IMR-90 (cell line): ENCODE results near the gene ABTB1. TPM values are rescaled to one million over a fixed set of nuclear protein-coding genes. Genes with fewer than 3 reads are reported as not detected.

Experiments
- ATAC-seq: fragments of 200-7000 bp; cut with Tn5 transposase; 2 replicates; pipeline ENCODE4 v1.9.1; 2020; ENCODE audit warnings: low read depth, mild to moderate bottlenecking, moderate library complexity
- BruUV-seq: library from RNA; stranded (reverse); fragments of 400-500 nt; replicated peaks from 2 replicates; lab custom pipeline; 2021; lab: Mats Ljungman, UMichigan
- CTCF ChIA-PET: fragments of 300-600 bp; formaldehyde crosslinking; extraction: SDS; loops from one replicate; lab custom pipeline; 2021; ENCODE audit warnings: antibody characterized with exemption; lab: Yijun Ruan, JAX
- POLR2A ChIA-PET: fragments of 300-600 bp; sonication (Branson Sonifier 250); formaldehyde crosslinking; loops from one replicate; lab custom pipeline; 2022; ENCODE audit warnings: antibody characterized with exemption; ENCODE audit not compliant: unreplicated experiment; lab: Charles Lee
- DNase-seq: peaks from one replicate; pipeline ENCODE4 v3.0.0; 2013
- H2AFZ ChIP-seq: replicated peaks from 2 replicates; pipeline ENCODE3; 2013; ENCODE audit warnings: low read length, mild to moderate bottlenecking; ENCODE audit not compliant: poor library complexity
- H2AK5ac ChIP-seq: 2 replicates; pipeline ENCODE4 v1.6.1; 2013; ENCODE audit warnings: low read depth, low read length, inconsistent platforms
- H2AK9ac ChIP-seq: replicated peaks from 2 replicates; pipeline ENCODE3; 2013; ENCODE audit warnings: mild to moderate bottlenecking, low read depth, low read length, moderate library complexity; ENCODE audit not compliant: poor library complexity
- H2BK120ac ChIP-seq: 2 replicates; pipeline ENCODE4 v1.6.1; 2013; ENCODE audit warnings: low read depth, low read length, inconsistent platforms
- H2BK15ac ChIP-seq: 3 replicates; pipeline ENCODE4 v1.6.1; 2013; ENCODE audit warnings: low read depth, low read length, inconsistent platforms
- H2BK20ac ChIP-seq: 2 replicates; pipeline ENCODE4 v1.6.1; 2013; ENCODE audit warnings: low read depth, mild to moderate bottlenecking, inconsistent platforms, low read length, moderate library complexity
- H2BK5ac ChIP-seq: 2 replicates; pipeline ENCODE4 v1.6.1; 2013; ENCODE audit warnings: mild to moderate bottlenecking, low read depth, low read length, inconsistent platforms; ENCODE audit not compliant: poor library complexity, severe bottlenecking
- H3K14ac ChIP-seq: replicated peaks from 2 replicates; pipeline ENCODE4 v1.6.1; 2013; ENCODE audit warnings: low read depth, low read length, inconsistent platforms
- H3K18ac ChIP-seq: 2 replicates; pipeline ENCODE4 v1.6.1; 2013; ENCODE audit warnings: low read depth, low read length, control low read depth
- H3K23ac ChIP-seq: 2 replicates; pipeline ENCODE4 v1.6.1; 2013; ENCODE audit warnings: low read depth, low read length, inconsistent platforms
- H3K27ac ChIP-seq: 2 replicates; pipeline ENCODE4 v1.5.1; 2013; ENCODE audit warnings: mild to moderate bottlenecking, control low read depth, low read length; ENCODE audit not compliant: insufficient read depth
- H3K27me3 ChIP-seq: 2 replicates; pipeline ENCODE4 v1.6.1; 2013; ENCODE audit warnings: low read length; ENCODE audit not compliant: control insufficient read depth, insufficient read depth
- H3K36me3 ChIP-seq: 2 replicates; pipeline ENCODE4 v1.6.1; 2013; ENCODE audit warnings: low read length, mixed read lengths; ENCODE audit not compliant: control insufficient read depth, insufficient read depth
- H3K4ac ChIP-seq: 2 replicates; pipeline ENCODE4 v1.6.1; 2013; ENCODE audit warnings: low read depth, low read length, inconsistent platforms
- H3K4me1 ChIP-seq: 2 replicates; pipeline ENCODE4 v1.6.1; 2013; ENCODE audit warnings: low read length, mixed read lengths; ENCODE audit not compliant: control insufficient read depth, insufficient read depth
- H3K4me2 ChIP-seq: 2 replicates; pipeline ENCODE4 v1.6.1; 2013; ENCODE audit warnings: low read depth, mild to moderate bottlenecking, control low read depth, low read length, moderate library complexity
- H3K4me3 ChIP-seq: 2 replicates; pipeline ENCODE4 v1.5.1; 2013; ENCODE audit warnings: low read depth, mild to moderate bottlenecking, control low read depth, low read length, moderate library complexity; ENCODE audit not compliant: insufficient read depth
- H3K56ac ChIP-seq: 2 replicates; pipeline ENCODE4 v1.6.1; 2013; ENCODE audit warnings: low read length, inconsistent platforms; ENCODE audit not compliant: insufficient read depth; ENCODE audit errors: extremely low read depth
- H3K79me1 ChIP-seq, 2 experiments: 2 replicates each; pipeline ENCODE4 v1.6.1; 2013; ENCODE audit warnings: low read length in 2 of 2, inconsistent platforms in 1 of 2, low read depth in 1 of 2
- H3K9ac ChIP-seq: 2 replicates; pipeline ENCODE4 v1.6.1; 2013; ENCODE audit warnings: low read depth, low read length, control low read depth
- H3K9me1 ChIP-seq: 2 replicates; pipeline ENCODE4 v1.6.1; 2013; ENCODE audit warnings: low read length, inconsistent platforms; ENCODE audit not compliant: insufficient read depth
- H3K9me3 ChIP-seq: 2 replicates; pipeline ENCODE4 v1.6.1; 2013; ENCODE audit warnings: low read length; ENCODE audit not compliant: control insufficient read depth, insufficient read depth
- H4K20me1 ChIP-seq: 2 replicates; pipeline ENCODE4 v1.6.1; 2013; ENCODE audit warnings: low read length, inconsistent platforms; ENCODE audit not compliant: insufficient read depth
- H4K5ac ChIP-seq: 2 replicates; pipeline ENCODE4 v1.6.1; 2013; ENCODE audit warnings: mild to moderate bottlenecking, low read depth, low read length, control low read depth
- H4K8ac ChIP-seq, 2 experiments: 2 replicates each; pipeline ENCODE4 v1.6.1; 2013; ENCODE audit warnings: low read depth in 2 of 2, low read length in 2 of 2, control low read depth in 1 of 2, inconsistent platforms in 1 of 2
- H4K91ac ChIP-seq: 2 replicates; pipeline ENCODE4 v1.6.1; 2013; ENCODE audit warnings: low read depth, low read length, inconsistent platforms; ENCODE audit not compliant: insufficient read depth
- BHLHE40 ChIP-seq: fragments of 150-350 bp; IDR thresholded peaks from 2 replicates; pipeline ENCODE4 v1.6.1; 2016; ENCODE audit warnings: mild to moderate bottlenecking, low read depth, low read length
- CEBPB ChIP-seq: IDR thresholded peaks from 2 replicates; pipeline ENCODE4 v1.6.1; 2012; ENCODE audit warnings: low read depth, low read length, improper control_type of control experiment
- CHD1 ChIP-seq: IDR thresholded peaks from 2 replicates; pipeline ENCODE4 v1.6.1; 2012; ENCODE audit warnings: low read depth, low read length, improper control_type of control experiment
- CTCF ChIP-seq: conservative IDR thresholded peaks from 2 replicates; pipeline ENCODE4 v1.5.1; 2012; ENCODE audit warnings: mild to moderate bottlenecking, low read depth, low read length, improper control_type of control experiment
- FOS ChIP-seq: fragments of 150-350 bp; IDR thresholded peaks from 2 replicates; pipeline ENCODE4 v1.6.1; 2016; ENCODE audit warnings: low read depth, low read length
- MAFK ChIP-seq: IDR thresholded peaks from 2 replicates; pipeline ENCODE4 v1.6.1; 2012; ENCODE audit warnings: low read depth, low read length, improper control_type of control experiment
- MAZ ChIP-seq: IDR thresholded peaks from 2 replicates; pipeline ENCODE4 v1.6.1; 2012; ENCODE audit warnings: low read depth, mild to moderate bottlenecking, low read length, improper control_type of control experiment, moderate library complexity, borderline replicate concordance
- MXI1 ChIP-seq: IDR thresholded peaks from 2 replicates; pipeline ENCODE4 v1.6.1; 2012; ENCODE audit warnings: low read depth, mild to moderate bottlenecking, low read length, moderate library complexity, borderline replicate concordance
- NFE2L2 ChIP-seq: fragments of 150-350 bp; IDR thresholded peaks from 2 replicates; pipeline ENCODE4 v1.6.1; 2016; ENCODE audit warnings: low read depth, mild to moderate bottlenecking, low read length
- POLR2A ChIP-seq: IDR thresholded peaks from 2 replicates; pipeline ENCODE4 v1.6.1; 2012; ENCODE audit warnings: mild to moderate bottlenecking, low read depth, low read length
- RAD21 ChIP-seq: IDR thresholded peaks from 2 replicates; pipeline ENCODE4 v1.6.1; 2012; ENCODE audit warnings: low read length, improper control_type of control experiment
- RCOR1 ChIP-seq: IDR thresholded peaks from 2 replicates; pipeline ENCODE4 v1.6.1; 2012; ENCODE audit warnings: mild to moderate bottlenecking, low read length, improper control_type of control experiment; ENCODE audit not compliant: insufficient replicate concordance
- RFX5 ChIP-seq: IDR thresholded peaks from 2 replicates; pipeline ENCODE4 v1.8.0; 2012; ENCODE audit warnings: low read depth, mild to moderate bottlenecking, low read length, moderate library complexity
- SMC3 ChIP-seq: fragments of 150-350 bp; IDR thresholded peaks from 2 replicates; pipeline ENCODE4 v1.6.1; 2016; ENCODE audit warnings: low read depth, mild to moderate bottlenecking, antibody characterized with exemption, low read length, moderate library complexity
- USF2 ChIP-seq: fragments of 150-350 bp; IDR thresholded peaks from 2 replicates; pipeline ENCODE4 v1.6.1; 2017; ENCODE audit warnings: mild to moderate bottlenecking, antibody characterized with exemption, low read length, low read depth
- WGBS, 2 experiments: methylation state at CpG; one replicate each; pipeline versions ENCODE4 v1.1.5 to v1.1.7; 2013; ENCODE audit warnings: missing lambda C conversion rate in 2 of 2; ENCODE audit not compliant: insufficient read length in 1 of 2; ENCODE audit errors: extremely low coverage in 2 of 2; 5-methylcytosine and 5-hydroxymethylcytosine counted together
- dilution Hi-C: fragments of 300-500 bp; cut with HindIII; formaldehyde crosslinking; loops from one replicate; pipeline ENCODE4 v1.14.3; 2018; ENCODE audit warnings: low sequenced_read_pairs; ENCODE audit not compliant: unreplicated experiment
- in situ Hi-C: fragments of 300-500 bp; cut with MboI; formaldehyde crosslinking; loops from 3 replicates; pipeline ENCODE4 v1.14.3; 2019; ENCODE audit warnings: low sequenced_read_pairs, inconsistent platforms, mixed read lengths
- intact Hi-C: fragments of 100-400 bp; cut with micrococcal nuclease; formaldehyde crosslinking; loops from 2 replicates; pipeline ENCODE4 v1.10.0; 2022
- polyA plus RNA-seq, 3 experiments: library from polyadenylated mRNA; depleted of rRNA; stranded (reverse); fragments of >200 nt; gene quantifications; 2 replicates each; pipeline ENCODE4 v1.2.3, GENCODE V29; 2012; ENCODE audit warnings: low replicate concordance in 1 of 3
- total RNA-seq: library from RNA; depleted of rRNA; stranded (reverse); fragments of >200 nt; gene quantifications from 2 replicates; pipeline ENCODE4 v1.2.3, GENCODE V29; 2012
- TF ChIP-seq, protein P1 (sequence below): fragments of 150-350 bp; IDR thresholded peaks from 2 replicates; pipeline ENCODE4 v1.6.1; 2016; ENCODE audit warnings: low read depth, mild to moderate bottlenecking, low read length, moderate library complexity, borderline replicate concordance

ABTB1 gene
- total and polyA plus RNA-seq, 2 of the 4 experiments (the other 2 are of a cell fraction) = 3.2 to 23.0 TPM

GRCh38 chr3:127688022-127688415, 15.3 kb downstream of the ABTB1 start:
- WGBS, 2 experiments = no CpG with 5 or more reads among the region's 2 CpGs
- in situ Hi-C loops = no loop called here
- no TSS peak for BruUV-seq

More at GRCh38 chr3:127688022-127688415, 15.3 kb downstream of the ABTB1 start:
- no peaks in the 10 kb centered on the region for H4K20me1 ChIP-seq
- H3K4me3 ChIP-seq = no peak overlapping the region
- peak overlapping the region; percentile 13 for H4K5ac ChIP-seq
- no peak overlapping the region for H3K9ac ChIP-seq
- TF ChIP-seq CEBPB (no peak), RAD21 (no peak), SMC3 (no peak), RCOR1 (no peak), BHLHE40 (no peak), CHD1 (no peak), USF2 (no peak), MAZ (no peak), CTCF (no peak), NFE2L2 (no peak), RFX5 (no peak), FOS (no peak), MAFK (no peak), POLR2A (no peak), MXI1 (no peak)
- TF ChIP-seq, protein P1, sequence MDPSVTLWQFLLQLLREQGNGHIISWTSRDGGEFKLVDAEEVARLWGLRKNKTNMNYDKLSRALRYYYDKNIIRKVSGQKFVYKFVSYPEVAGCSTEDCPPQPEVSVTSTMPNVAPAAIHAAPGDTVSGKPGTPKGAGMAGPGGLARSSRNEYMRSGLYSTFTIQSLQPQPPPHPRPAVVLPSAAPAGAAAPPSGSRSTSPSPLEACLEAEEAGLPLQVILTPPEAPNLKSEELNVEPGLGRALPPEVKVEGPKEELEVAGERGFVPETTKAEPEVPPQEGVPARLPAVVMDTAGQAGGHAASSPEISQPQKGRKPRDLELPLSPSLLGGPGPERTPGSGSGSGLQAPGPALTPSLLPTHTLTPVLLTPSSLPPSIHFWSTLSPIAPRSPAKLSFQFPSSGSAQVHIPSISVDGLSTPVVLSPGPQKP = no peak
- peak overlapping the region; percentile 46 for H3K18ac ChIP-seq
- peaks cover 0 to 26% of the 10 kb centered on the region in 2 experiments; a peak in 2 of 4 replicates for H3K79me1 ChIP-seq
- H2AFZ ChIP-seq = peak overlapping the region; percentile 0
- H2BK120ac ChIP-seq = peak overlapping the region; percentile 98
- ATAC-seq (no peak), DNase-seq (no peak)
- intact Hi-C loops (no loop called here), dilution Hi-C loops (no loop called here)
- H3K23ac ChIP-seq = peak overlapping the region; percentile 52; the same call in 1 of the 2 replicates
- peak overlapping the region; percentile 82 for H2AK5ac ChIP-seq
- H2BK15ac ChIP-seq = peak overlapping the region; percentile 15; the same call in 1 of the 3 replicates
- peaks cover 11% of the 10 kb centered on the region; the same call in 1 of the 2 replicates for H3K36me3 ChIP-seq
- no peaks in the 10 kb centered on the region for H3K9me3 ChIP-seq
- H3K4me2 ChIP-seq = no peak overlapping the region
- peak overlapping the region; percentile 75 for H2AK9ac ChIP-seq
- POLR2A ChIA-PET = no interaction called here
- H3K9me1 ChIP-seq = peaks cover 26% of the 10 kb centered on the region
- H3K56ac ChIP-seq = no peak overlapping the region
- H3K4me1 ChIP-seq = peaks cover 26% of the 10 kb centered on the region
- peak overlapping the region in 1 of 2 experiments; percentile 54; a peak in 1 of 4 replicates for H4K8ac ChIP-seq
- H2BK5ac ChIP-seq = peak overlapping the region; percentile 32
- peak overlapping the region; percentile 17; the same call in 1 of the 2 replicates for H2BK20ac ChIP-seq
- no peaks in the 10 kb centered on the region for H3K27me3 ChIP-seq
- peak overlapping the region; percentile 17 for H4K91ac ChIP-seq
- H3K14ac ChIP-seq = peak overlapping the region; percentile 93
- CTCF ChIA-PET = no interaction called here
- H3K4ac ChIP-seq = peak overlapping the region; percentile 98
- peak overlapping the region; percentile 8; the same call in 1 of the 2 replicates for H3K27ac ChIP-seq
